GM12874 (cell line): Measurements from ENCODE around the gene BDH2.

ENCODE experiments used
- CTCF ChIP-seq: IDR thresholded peaks from 2 replicates; pipeline ENCODE4 v1.5.1; 2011; ENCODE audit warnings: low read depth, mild to moderate bottlenecking, control low read depth, low read length, moderate library complexity; ENCODE audit not compliant: insufficient read depth

Gene BDH2

GRCh38 chr4:103046416-103047290 lies 53.0 kb downstream of the BDH2 start:
- TF ChIP-seq CTCF, result peak; percentile 70

- no peak for TF ChIP-seq CTCF
These were observed 55.5 kb downstream of the BDH2 start for GRCh38 chr4:103044183-103044582.

GRCh38 chr4:103036169-103036568 lies 63.5 kb downstream of the BDH2 start:
- TF ChIP-seq CTCF, result no peak

GRCh38 chr4:103032574-103032973 lies 67.1 kb downstream of the BDH2 start:
- peak; percentile 63 for TF ChIP-seq CTCF

- no peak for TF ChIP-seq CTCF
These were observed 68.8 kb downstream of the BDH2 start for GRCh38 chr4:103030791-103031190.

GRCh38 chr4:103029300-103029699 lies 70.3 kb downstream of the BDH2 start:
- no peak for TF ChIP-seq CTCF
